GM23248 (cell line): ENCODE results near the gene TPD52L3.

Experiments
- EZH2 ChIP-seq: fragments of 200-600 bp; sonication (generic); IDR thresholded peaks from 2 replicates; pipeline ENCODE4 v1.6.1; 2018; ENCODE audit warnings: antibody characterized with exemption, mild to moderate bottlenecking; ENCODE audit not compliant: insufficient read depth, poor library complexity, severe bottlenecking
- EZH2phosphoT487 ChIP-seq: fragments of 200-600 bp; sonication (generic); IDR thresholded peaks from 2 replicates; pipeline ENCODE4 v1.6.1; 2018; ENCODE audit warnings: antibody characterized with exemption, moderate library complexity, mild to moderate bottlenecking, low read depth; ENCODE audit not compliant: insufficient read depth

DNA sequence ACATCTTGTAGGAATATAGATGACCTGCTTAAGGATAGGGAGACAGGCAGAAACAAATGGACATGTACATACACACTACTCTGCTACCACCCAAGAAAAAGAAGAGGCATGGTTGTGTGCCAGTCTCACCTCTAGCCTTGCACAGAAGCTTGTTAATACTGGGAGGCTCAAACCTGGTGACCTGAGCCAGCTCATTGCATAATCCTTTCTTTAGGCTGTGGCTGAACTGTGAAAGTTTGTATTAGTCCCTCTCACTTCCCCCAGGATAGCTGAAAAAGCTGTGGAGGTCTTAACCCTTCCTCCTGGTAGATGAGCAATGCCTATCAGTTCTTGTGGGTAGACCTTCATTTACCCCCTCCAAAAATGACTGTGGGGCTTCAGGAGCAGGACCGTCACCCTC is 28.7 kb downstream of the TPD52L3 start:
- no peak for TF ChIP-seq EZH2phosphoT487
- TF ChIP-seq EZH2, result no peak
